ENCODE data around the gene CLCN7.

Gene CLCN7

DNA sequence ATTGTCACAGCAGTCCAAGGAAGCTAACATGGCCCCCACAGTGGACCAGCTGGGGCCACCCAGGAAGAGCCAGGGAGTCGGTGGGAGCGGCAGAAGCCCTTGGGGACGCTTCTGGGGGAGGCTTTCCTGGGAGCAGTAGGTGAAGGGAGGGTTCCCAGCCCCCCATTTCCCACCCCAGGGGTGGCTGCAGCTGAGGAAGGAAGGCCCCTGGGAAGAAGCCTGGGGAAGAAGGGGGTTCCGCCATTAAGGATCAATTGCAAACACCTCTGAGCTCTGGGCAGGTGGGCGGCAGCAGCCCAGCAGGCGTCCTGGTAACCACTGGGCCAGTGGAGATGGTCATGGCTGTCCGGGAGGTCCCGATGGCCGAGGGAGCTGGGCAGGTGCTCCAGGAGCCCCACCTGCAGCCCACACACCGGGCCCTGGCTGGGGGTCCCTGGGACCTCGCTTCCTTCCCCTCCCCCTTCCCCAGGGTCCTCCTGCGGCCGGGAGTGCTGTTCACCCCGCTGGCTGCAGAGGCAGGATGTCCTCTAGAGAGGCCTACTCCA lies 44.5 kb downstream of the CLCN7 start:
- TF ChIP-seq CTCF (conservative IDR thresholded peaks at IDR 0.05; ENCODE audit: low read length), result no peak
- H3K4me3 ChIP-seq (ENCODE audit: low read length), result no peak overlapping the region
- DNase-seq (ENCODE audit: low read depth), result no peak

DNA sequence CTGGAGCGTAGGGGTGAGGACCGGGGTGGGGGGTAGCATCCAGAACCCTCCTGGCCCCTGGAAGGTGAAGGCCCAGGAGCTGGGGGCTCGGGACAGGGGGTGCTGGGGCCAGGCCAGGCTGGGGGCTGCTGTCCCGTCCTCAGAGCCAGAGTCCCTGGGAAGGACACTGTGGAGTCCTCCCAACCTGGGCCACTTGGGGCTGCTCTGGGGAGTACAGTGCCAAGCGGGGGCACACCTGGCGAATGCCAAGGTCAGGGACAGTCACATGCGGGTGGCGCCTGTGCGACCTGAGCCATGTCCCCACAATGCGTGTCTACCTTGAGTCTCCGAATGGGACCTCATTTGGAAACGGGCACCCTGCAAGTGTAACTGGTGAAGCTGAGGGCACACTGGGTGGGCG lies 45.2 kb downstream of the CLCN7 start:
- H3K4me3 ChIP-seq (ENCODE audit: low read length), result no peak overlapping the region
- no peak for TF ChIP-seq CTCF (conservative IDR thresholded peaks at IDR 0.05; ENCODE audit: low read length)
- DNase-seq (ENCODE audit: low read depth), result no peak

GRCh38 chr16:1429012-1429411 lies 45.8 kb downstream of the CLCN7 start:
- no peak for DNase-seq (ENCODE audit: low read depth)
- H3K4me3 ChIP-seq (ENCODE audit: low read length), result no peak overlapping the region
- no peak for TF ChIP-seq CTCF (conservative IDR thresholded peaks at IDR 0.05; ENCODE audit: low read length)

DNA sequence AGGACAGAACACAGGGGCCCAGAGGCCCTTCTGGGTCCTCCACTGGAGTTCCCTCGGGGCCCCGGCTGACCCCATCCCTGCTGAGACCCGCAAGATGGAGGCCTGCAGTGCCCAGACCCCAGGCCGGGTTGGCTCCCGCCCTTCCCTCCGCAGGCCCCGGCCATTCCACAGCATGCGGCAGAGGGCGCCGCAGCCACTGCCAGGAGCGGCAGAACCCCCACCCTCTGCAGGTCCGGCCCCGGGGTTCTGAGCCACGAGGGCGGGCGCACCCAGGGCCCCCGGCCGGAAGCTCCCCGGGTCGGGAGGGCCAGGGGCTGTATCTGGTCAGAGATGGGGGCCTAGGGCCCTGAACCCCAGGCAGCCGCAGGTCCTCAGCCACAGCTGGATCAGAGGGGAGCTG lies 46.3 kb downstream of the CLCN7 start:
- DNase-seq (ENCODE audit: low read depth), result no peak
- no peak overlapping the region for H3K4me3 ChIP-seq (ENCODE audit: low read length)
- peak; percentile 9; the same call in 1 of the 2 replicates for TF ChIP-seq CTCF (conservative IDR thresholded peaks at IDR 0.05; ENCODE audit: low read length)

DNA sequence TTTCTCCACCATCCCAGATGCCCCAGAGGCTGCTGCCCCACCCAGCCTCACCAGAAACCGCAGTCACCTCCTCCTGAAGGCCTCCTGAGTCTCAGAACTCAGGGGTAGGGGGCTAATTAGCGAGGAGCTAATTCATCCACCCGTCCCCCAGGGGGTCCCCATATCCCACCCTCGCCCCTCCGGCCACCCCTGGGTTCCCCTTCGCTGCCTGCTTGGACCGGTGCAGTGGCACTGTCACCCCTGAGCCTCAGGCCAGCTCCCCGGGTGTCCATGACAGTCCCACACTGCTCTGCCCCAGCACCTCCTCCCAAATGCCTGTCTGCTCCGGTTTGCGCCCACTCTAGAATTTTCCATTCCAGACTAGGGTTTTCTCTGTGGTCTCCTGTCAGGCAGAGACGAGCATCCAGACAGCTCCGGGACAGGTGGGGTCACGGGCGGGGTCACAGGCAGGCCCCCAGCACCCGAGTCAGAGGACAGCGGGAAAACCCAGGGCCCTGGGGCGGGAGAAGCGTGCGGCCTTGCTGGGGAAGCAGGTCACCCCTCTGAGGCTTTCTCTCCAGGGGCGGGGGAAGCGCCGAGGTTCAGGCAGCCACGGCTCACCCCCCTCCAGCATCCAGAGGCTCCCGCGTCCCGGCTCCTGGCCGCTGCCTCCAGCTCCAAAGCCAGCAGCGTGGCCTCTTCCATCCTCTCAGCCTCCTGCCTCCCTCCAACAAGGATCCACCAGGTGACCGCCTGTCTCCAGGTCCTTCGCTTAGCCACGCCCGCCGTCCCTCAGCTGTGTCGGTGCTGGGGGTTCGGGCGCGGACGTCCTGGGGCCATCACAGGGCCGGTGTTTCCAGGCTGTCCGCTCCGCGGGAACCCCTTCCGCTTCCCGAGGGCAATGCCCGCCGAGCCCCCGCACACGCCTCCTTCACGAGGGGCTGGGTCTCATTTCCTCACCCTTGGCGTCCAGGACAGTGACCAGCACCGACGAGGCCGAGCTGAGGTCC lies 47.1 kb downstream of the CLCN7 start:
- no peak for DNase-seq (ENCODE audit: low read depth)

GRCh38 chr16:1426734-1427471 lies 47.9 kb downstream of the CLCN7 start:
- no peak for TF ChIP-seq CTCF (conservative IDR thresholded peaks at IDR 0.05; ENCODE audit: low read length)
- DNase-seq (ENCODE audit: low read depth), result no peak
- H3K4me3 ChIP-seq (ENCODE audit: low read length), result no peak overlapping the region

More for the DNA sequence above, 47.1 kb downstream of the CLCN7 start:
- TF ChIP-seq CTCF (conservative IDR thresholded peaks at IDR 0.05; ENCODE audit: low read length), result no peak
- no peak overlapping the region for H3K4me3 ChIP-seq (ENCODE audit: low read length)

Measured in AG10803 (cell line).